SU-DHL-6 (cell line): Measurements from ENCODE around the gene CPLX4.

Experiments used
- H2AFZ ChIP-seq: fragments of 200-600 bp; sonication (generic); 2 replicates; pipeline ENCODE4 v1.6.1; 2014; ENCODE audit warnings: low read depth, mild to moderate bottlenecking, moderate library complexity, mixed read lengths, antibody characterized with exemption, low read length; ENCODE audit not compliant: severe bottlenecking
- H3F3A ChIP-seq: fragments of 200-600 bp; shearing (Covaris generic); 2 replicates; pipeline ENCODE4 v1.6.0; 2016; ENCODE audit warnings: antibody characterized with exemption, mild to moderate bottlenecking; ENCODE audit not compliant: insufficient read depth
- H3K27ac ChIP-seq: fragments of 200-600 bp; sonication (generic); 2 replicates; pipeline ENCODE4 v1.5.1; 2016; ENCODE audit warnings: low read depth, mild to moderate bottlenecking, low read length, moderate library complexity, mixed read lengths
- H3K27me3 ChIP-seq: fragments of 200-600 bp; sonication (generic), shearing (Covaris generic); 2 replicates; pipeline ENCODE4 v1.6.0; 2014; ENCODE audit warnings: mild to moderate bottlenecking, low read length
- H3K36me3 ChIP-seq: fragments of 200-600 bp; sonication (generic); 2 replicates; pipeline ENCODE4 v1.6.1; 2014; ENCODE audit warnings: mild to moderate bottlenecking, low read length, mixed read lengths
- H3K4me2 ChIP-seq: fragments of 300-600, 200-600 bp; shearing (Covaris generic), sonication (generic); 2 replicates; pipeline ENCODE4 v1.6.0; 2014; ENCODE audit warnings: low read length, low read depth, mild to moderate bottlenecking; ENCODE audit not compliant: poor library complexity, severe bottlenecking
- H3K4me3 ChIP-seq: fragments of 200-600 bp; sonication (generic); 2 replicates; pipeline ENCODE4 v1.5.1; 2014; ENCODE audit warnings: antibody characterized with exemption, low read length, mild to moderate bottlenecking, mixed read lengths; ENCODE audit not compliant: insufficient read depth, poor library complexity, severe bottlenecking
- H3K79me2 ChIP-seq: fragments of 200-600 bp; sonication (generic); 2 replicates; pipeline ENCODE4 v1.6.1; 2014; ENCODE audit warnings: mild to moderate bottlenecking, low read length, moderate library complexity; ENCODE audit not compliant: insufficient read depth
- H3K9ac ChIP-seq: fragments of 200-600 bp; sonication (generic); 2 replicates; pipeline ENCODE4 v1.7.0; 2014; ENCODE audit warnings: mild to moderate bottlenecking, low read length
- H3K9me2 ChIP-seq: fragments of 200-600 bp; sonication (generic); replicated peaks from 2 replicates; pipeline ENCODE4 v1.6.1; 2014; ENCODE audit warnings: low read length; ENCODE audit not compliant: insufficient read depth
- H3K9me3 ChIP-seq: fragments of 200-600 bp; sonication (generic); 2 replicates; pipeline ENCODE4 v1.6.1; 2014; ENCODE audit warnings: low read length, mixed read lengths; ENCODE audit not compliant: insufficient read depth
- H4K20me1 ChIP-seq: fragments of 200-600 bp; sonication (generic); 2 replicates; pipeline ENCODE4 v1.6.1; 2014; ENCODE audit warnings: low read depth, mild to moderate bottlenecking, antibody characterized with exemption, low read length, moderate library complexity, mixed read lengths
- EZH2phosphoT487 ChIP-seq: fragments of 200-600 bp; sonication (generic), shearing (Covaris generic); conservative IDR thresholded peaks from 2 replicates; pipeline ENCODE4 v1.6.1; 2018; ENCODE audit warnings: mild to moderate bottlenecking, antibody characterized with exemption, low read length, moderate library complexity, mixed read lengths
- TF ChIP-seq, protein P1 (sequence below): fragments of 200-600 bp; sonication (generic); IDR thresholded peaks from one replicate; pipeline ENCODE4 v1.5.1; 2017; ENCODE audit warnings: antibody characterized with exemption, mild to moderate bottlenecking, low read length, moderate library complexity; ENCODE audit not compliant: insufficient read depth, poor library complexity, severe bottlenecking

Gene CPLX4

DNA sequence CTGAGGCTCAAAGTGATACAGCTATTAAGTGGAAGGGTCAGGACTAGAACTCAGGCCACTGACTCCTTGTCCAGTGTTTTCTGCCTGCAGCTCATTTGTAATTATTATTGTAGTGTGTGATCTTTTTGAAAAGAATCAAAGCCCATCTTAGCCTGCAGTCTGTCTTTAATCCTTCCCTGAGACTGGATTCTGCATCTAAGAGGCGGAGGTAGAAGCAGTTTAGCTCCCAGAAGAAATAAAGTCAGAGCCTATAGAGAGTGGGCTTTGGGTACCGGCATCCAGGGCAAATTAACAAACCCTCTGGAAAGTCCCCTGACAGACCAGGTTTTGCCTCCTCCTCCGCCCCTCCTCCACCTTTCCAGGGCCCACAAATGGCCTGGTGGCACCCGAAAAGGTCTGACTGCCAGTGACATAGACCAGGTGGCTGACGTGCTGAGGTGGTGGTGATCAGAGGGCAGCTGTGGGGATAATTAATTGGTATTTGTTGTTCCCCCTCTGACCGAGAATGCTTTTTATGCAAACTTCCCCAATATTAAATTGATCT lies 43.0 kb downstream of the CPLX4 start:
- Histone ChIP-seq H3K4me2 (no peak overlapping the region), H3F3A (no peaks in the 10 kb centered on the region), H3K79me2 (no peaks in the 10 kb centered on the region), H3K9ac (no peak overlapping the region), H3K4me3 (no peak overlapping the region), H3K27ac (no peak overlapping the region), H3K9me3 (no peaks in the 10 kb centered on the region), H3K36me3 (no peaks in the 10 kb centered on the region), H4K20me1 (no peaks in the 10 kb centered on the region), H3K9me2 (no peaks in the 10 kb centered on the region), H3K27me3 (no peaks in the 10 kb centered on the region), H2AFZ (no peak overlapping the region)
- TF ChIP-seq EZH2phosphoT487 = no peak
- TF ChIP-seq, protein P1, sequence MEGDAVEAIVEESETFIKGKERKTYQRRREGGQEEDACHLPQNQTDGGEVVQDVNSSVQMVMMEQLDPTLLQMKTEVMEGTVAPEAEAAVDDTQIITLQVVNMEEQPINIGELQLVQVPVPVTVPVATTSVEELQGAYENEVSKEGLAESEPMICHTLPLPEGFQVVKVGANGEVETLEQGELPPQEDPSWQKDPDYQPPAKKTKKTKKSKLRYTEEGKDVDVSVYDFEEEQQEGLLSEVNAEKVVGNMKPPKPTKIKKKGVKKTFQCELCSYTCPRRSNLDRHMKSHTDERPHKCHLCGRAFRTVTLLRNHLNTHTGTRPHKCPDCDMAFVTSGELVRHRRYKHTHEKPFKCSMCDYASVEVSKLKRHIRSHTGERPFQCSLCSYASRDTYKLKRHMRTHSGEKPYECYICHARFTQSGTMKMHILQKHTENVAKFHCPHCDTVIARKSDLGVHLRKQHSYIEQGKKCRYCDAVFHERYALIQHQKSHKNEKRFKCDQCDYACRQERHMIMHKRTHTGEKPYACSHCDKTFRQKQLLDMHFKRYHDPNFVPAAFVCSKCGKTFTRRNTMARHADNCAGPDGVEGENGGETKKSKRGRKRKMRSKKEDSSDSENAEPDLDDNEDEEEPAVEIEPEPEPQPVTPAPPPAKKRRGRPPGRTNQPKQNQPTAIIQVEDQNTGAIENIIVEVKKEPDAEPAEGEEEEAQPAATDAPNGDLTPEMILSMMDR = no peak

DNA sequence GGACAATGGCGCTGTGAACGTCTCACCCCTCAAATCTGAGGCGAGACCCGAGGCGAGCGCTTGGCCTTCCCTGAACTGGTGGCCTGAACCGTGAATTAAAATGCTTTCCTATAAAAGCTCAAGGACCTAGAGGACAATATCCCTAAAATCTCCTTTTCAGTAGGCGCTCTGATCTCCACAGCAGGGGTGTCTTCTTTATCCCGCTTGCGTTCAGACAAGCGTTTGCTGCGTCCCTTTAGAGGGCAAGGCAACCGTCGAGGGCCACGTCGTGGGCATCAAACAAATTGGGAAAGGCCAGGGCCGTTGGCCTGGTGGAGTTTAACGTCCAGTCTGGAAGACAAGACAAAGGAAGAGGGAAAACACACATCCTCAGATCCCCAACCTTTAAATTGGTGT lies 43.9 kb downstream of the CPLX4 start:
- Histone ChIP-seq H3K4me3 (no peak overlapping the region), H3K27me3 (0 out of 2 replicates have a peak, but pooled peaks cover 3% of the 10 kb centered on the region), H4K20me1 (no peaks in the 10 kb centered on the region), H3F3A (no peaks in the 10 kb centered on the region), H3K9me2 (no peaks in the 10 kb centered on the region), H2AFZ (no peak overlapping the region), H3K9me3 (no peaks in the 10 kb centered on the region), H3K4me2 (no peak overlapping the region), H3K36me3 (no peaks in the 10 kb centered on the region), H3K27ac (no peak overlapping the region), H3K79me2 (no peaks in the 10 kb centered on the region), H3K9ac (no peak overlapping the region)
- TF ChIP-seq, protein P1 = no peak
- TF ChIP-seq EZH2phosphoT487 = no peak

DNA sequence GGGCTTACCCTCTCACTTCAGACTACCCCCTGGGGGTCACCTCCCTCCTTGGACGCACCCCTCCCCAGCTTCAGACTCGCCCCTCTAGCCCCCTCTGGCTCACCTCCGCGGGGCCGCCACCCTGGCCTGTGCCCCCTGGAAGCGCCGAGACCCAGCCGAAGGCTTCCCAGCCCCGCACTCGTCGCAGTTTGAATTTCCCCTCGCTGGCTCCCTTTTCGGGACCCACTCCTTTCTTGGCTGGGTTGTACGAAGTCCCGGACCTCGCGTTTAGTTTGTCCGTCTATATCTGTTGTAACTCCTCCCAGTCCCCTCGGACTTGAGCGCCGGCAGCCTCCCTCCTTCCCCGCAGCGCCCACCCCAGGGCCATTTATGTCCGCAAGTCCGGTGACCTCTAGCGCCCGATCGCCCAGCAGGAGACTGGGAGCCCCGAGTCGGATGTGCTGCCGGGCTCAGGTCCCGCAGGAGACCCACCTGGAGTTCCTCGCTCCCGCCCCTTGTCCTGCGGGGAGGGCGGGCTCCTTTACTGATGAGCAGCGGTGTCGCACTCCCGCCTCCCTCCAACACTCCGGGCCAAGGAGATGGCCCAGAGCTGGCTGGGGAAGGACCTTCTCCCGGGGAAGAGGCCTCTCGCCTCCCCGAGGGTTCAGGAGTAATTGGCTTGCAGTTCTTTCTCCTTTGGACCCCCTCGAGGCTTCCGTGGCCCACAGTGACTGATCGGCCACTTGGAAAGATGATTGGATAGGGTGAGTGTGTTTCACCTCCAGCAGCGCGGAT lies 44.5 kb downstream of the CPLX4 start:
- no peaks in the 10 kb centered on the region for H3K79me2 ChIP-seq
- no peak overlapping the region for H3K4me2 ChIP-seq
- no peak overlapping the region for H3K9ac ChIP-seq
- no peak overlapping the region for H3K4me3 ChIP-seq
- no peaks in the 10 kb centered on the region for H4K20me1 ChIP-seq
- H3F3A ChIP-seq = no peaks in the 10 kb centered on the region
- H3K9me2 ChIP-seq = no peaks in the 10 kb centered on the region
- no peak overlapping the region for H2AFZ ChIP-seq
- no peaks in the 10 kb centered on the region for H3K9me3 ChIP-seq
- H3K36me3 ChIP-seq = no peaks in the 10 kb centered on the region
- H3K27me3 ChIP-seq = 0 out of 2 replicates have a peak, but pooled peaks cover 3% of the 10 kb centered on the region
- TF ChIP-seq, protein P1 = no peak
- no peak for TF ChIP-seq EZH2phosphoT487
- H3K27ac ChIP-seq = no peak overlapping the region
